ENCODE data around the gene PACSIN1. TPM values are rescaled to one million over a fixed set of nuclear protein-coding genes. Genes with fewer than 3 reads are reported as not detected.

The PACSIN1 gene
- total and polyA plus RNA-seq, 2 experiments from 2014 or later: 0.05 to 0.37 TPM

DNA sequence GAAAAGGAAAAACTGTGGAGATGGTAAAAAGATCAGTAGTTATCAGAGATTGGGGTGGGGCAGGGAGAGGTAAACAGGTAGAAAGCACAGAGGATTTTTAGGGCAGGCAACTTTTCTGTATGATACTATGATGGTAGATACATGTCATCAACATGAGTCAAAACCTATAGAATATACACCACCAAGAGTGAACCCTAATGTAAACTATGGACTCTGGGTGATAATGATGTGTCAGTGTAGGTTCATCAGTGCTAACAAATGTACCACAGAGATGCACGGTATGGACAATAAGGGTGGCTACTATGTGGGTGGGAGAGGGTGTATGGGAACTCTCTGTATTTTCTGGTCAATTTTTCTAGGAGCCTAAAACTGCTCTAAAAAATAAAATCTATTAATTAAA lies 18.5 kb downstream of the PACSIN1 start:
- no peaks in the 10 kb centered on the region for H3K4me1 ChIP-seq (ENCODE audit: insufficient read depth)
- no peaks in the 10 kb centered on the region for H4K20me1 ChIP-seq (ENCODE audit: insufficient read depth, poor library complexity, severe bottlenecking)
- no peak overlapping the region for H3K4me3 ChIP-seq
- H3K79me2 ChIP-seq: no peaks in the 10 kb centered on the region
- WGBS (ENCODE audit: low lambda C conversion rate, missing lambda C conversion rate): 61% methylated on average over 1 of the region's 1 CpG
- no peak overlapping the region for H2AFZ ChIP-seq
- no peaks in the 10 kb centered on the region for H3K36me3 ChIP-seq (replicated peaks; ENCODE audit: insufficient read depth, low read depth)
- no peaks in the 10 kb centered on the region for H3K9me3 ChIP-seq (ENCODE audit: low read depth)
- no peak overlapping the region for H3K27ac ChIP-seq
- TF ChIP-seq EZH2 (IDR thresholded peaks at IDR 0.05; ENCODE audit: borderline replicate concordance) (no peak), EZH2phosphoT487 (IDR thresholded peaks at IDR 0.05; ENCODE audit: low read depth, severe bottlenecking, unreplicated experiment) (no peak)
- TF ChIP-seq, protein P1, sequence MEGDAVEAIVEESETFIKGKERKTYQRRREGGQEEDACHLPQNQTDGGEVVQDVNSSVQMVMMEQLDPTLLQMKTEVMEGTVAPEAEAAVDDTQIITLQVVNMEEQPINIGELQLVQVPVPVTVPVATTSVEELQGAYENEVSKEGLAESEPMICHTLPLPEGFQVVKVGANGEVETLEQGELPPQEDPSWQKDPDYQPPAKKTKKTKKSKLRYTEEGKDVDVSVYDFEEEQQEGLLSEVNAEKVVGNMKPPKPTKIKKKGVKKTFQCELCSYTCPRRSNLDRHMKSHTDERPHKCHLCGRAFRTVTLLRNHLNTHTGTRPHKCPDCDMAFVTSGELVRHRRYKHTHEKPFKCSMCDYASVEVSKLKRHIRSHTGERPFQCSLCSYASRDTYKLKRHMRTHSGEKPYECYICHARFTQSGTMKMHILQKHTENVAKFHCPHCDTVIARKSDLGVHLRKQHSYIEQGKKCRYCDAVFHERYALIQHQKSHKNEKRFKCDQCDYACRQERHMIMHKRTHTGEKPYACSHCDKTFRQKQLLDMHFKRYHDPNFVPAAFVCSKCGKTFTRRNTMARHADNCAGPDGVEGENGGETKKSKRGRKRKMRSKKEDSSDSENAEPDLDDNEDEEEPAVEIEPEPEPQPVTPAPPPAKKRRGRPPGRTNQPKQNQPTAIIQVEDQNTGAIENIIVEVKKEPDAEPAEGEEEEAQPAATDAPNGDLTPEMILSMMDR (IDR thresholded peaks at IDR 0.05; ENCODE audit: poor library complexity): no peak
- H3K9me2 ChIP-seq (replicated peaks; ENCODE audit: insufficient read depth): no peaks in the 10 kb centered on the region
- no peak for DNase-seq (ENCODE audit: low spot score)
- H3K4me2 ChIP-seq: no peak overlapping the region
- no peaks in the 10 kb centered on the region for H3K27me3 ChIP-seq

DNA sequence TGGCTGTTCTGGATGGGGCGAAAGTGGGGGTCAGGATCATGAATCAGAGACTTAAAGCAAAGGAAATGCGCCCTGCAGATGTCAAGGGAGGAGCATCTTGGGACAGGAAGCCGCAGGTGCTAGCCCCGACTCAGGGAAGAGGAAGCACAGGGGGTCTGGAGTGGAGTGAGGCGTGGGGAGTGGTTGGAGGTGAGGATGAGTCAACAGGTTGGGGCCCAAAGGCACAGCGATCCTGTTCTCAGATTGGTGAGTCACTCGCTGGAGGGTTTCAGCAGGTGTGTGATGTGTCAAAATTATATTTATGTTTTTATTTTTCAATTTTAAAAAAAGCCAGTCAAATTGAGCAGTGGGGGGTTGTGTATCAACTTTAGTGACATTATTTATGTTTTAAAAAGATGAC lies 19.0 kb downstream of the PACSIN1 start:
- no peak overlapping the region for H3K4me2 ChIP-seq
- H3K9me3 ChIP-seq (ENCODE audit: low read depth): no peaks in the 10 kb centered on the region
- H3K36me3 ChIP-seq (replicated peaks; ENCODE audit: insufficient read depth, low read depth): no peaks in the 10 kb centered on the region
- WGBS (ENCODE audit: low lambda C conversion rate, missing lambda C conversion rate): 66% methylated on average over 7 of the region's 7 CpGs
- H4K20me1 ChIP-seq (ENCODE audit: insufficient read depth, poor library complexity, severe bottlenecking): no peaks in the 10 kb centered on the region
- no peak overlapping the region for H2AFZ ChIP-seq
- H3K4me3 ChIP-seq: no peak overlapping the region
- H3K9me2 ChIP-seq (replicated peaks; ENCODE audit: insufficient read depth): no peaks in the 10 kb centered on the region
- H3K27me3 ChIP-seq: no peaks in the 10 kb centered on the region
- peak; percentile 18 for DNase-seq (ENCODE audit: low spot score)
- no peak overlapping the region for H3K27ac ChIP-seq
- H3K4me1 ChIP-seq (ENCODE audit: insufficient read depth): no peaks in the 10 kb centered on the region
- TF ChIP-seq EZH2 (IDR thresholded peaks at IDR 0.05; ENCODE audit: borderline replicate concordance) (no peak), EZH2phosphoT487 (IDR thresholded peaks at IDR 0.05; ENCODE audit: low read depth, severe bottlenecking, unreplicated experiment) (no peak)
- TF ChIP-seq, protein P1 (IDR thresholded peaks at IDR 0.05; ENCODE audit: poor library complexity): no peak
- no peaks in the 10 kb centered on the region for H3K79me2 ChIP-seq

DNA sequence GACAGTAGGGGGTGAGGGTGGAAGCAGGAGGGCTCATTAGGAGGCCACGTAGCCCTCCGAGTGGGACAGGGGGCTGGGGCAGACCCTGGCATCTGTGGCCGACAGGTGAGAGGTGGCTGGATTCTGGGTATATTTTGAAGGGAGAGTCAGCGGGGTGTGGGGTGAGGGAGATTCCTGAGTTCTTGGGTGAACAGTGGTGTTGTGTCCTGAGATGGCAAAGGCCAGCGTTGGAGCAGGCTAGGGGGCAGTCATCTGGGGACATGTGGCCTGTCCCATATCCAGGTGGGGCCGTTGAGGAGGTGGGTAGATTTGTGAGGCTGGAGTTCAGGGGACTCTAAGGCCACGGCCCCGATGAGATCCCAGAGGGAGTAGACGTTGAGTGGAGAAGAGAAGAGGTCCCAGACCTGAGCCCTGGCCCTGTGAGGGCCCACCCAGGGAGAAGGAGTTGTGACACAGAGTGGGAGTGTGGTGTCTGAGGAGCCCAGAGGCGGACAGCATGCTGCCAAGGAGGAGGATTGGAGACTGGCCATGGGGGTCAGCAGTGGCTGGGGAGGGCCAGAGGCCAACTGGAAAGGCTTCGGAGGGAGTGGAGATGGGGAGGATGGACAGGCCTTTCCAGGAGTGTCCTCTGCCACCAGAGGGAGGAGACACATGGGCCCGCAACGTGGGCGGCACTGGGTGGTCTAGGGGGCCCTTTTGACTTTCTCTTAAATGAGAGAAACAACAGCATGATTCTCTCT lies 19.6 kb downstream of the PACSIN1 start:
- no peaks in the 10 kb centered on the region for H3K79me2 ChIP-seq
- no peaks in the 10 kb centered on the region for H4K20me1 ChIP-seq (ENCODE audit: insufficient read depth, poor library complexity, severe bottlenecking)
- TF ChIP-seq EZH2 (IDR thresholded peaks at IDR 0.05; ENCODE audit: borderline replicate concordance) (no peak), EZH2phosphoT487 (IDR thresholded peaks at IDR 0.05; ENCODE audit: low read depth, severe bottlenecking, unreplicated experiment) (no peak)
- TF ChIP-seq, protein P1 (IDR thresholded peaks at IDR 0.05; ENCODE audit: poor library complexity): no peak
- H3K27me3 ChIP-seq: no peaks in the 10 kb centered on the region
- 87% methylated on average over 14 of the region's 14 CpGs for WGBS (ENCODE audit: low lambda C conversion rate, missing lambda C conversion rate)
- no peak overlapping the region for H3K4me3 ChIP-seq
- no peak overlapping the region for H3K27ac ChIP-seq
- H3K9me3 ChIP-seq (ENCODE audit: low read depth): no peaks in the 10 kb centered on the region
- H3K4me2 ChIP-seq: no peak overlapping the region
- no peak overlapping the region for H2AFZ ChIP-seq
- no peaks in the 10 kb centered on the region for H3K4me1 ChIP-seq (ENCODE audit: insufficient read depth)
- no peak for DNase-seq (ENCODE audit: low spot score)
- H3K36me3 ChIP-seq (replicated peaks; ENCODE audit: insufficient read depth, low read depth): no peaks in the 10 kb centered on the region
- no peaks in the 10 kb centered on the region for H3K9me2 ChIP-seq (replicated peaks; ENCODE audit: insufficient read depth)

Data from hepatocyte (in vitro differentiated cells).